Adipose tissue (tissue), 3 donors: ENCODE results near the gene CD44. TPM values are rescaled to one million over a fixed set of nuclear protein-coding genes. Genes with fewer than 3 reads are reported as not detected.

ENCODE experiments used
- H3K27ac ChIP-seq: one replicate; pipeline ENCODE4 v1.5.1; 2013; ENCODE audit warnings: low read depth, low read length
- WGBS, 3 donors: extraction: QIAGEN DNeasy Blood & Tissue Kit; methylation state at CpG; one replicate each; pipeline ENCODE4 v1.1.7; 2013; 5-methylcytosine and 5-hydroxymethylcytosine counted together
- polyA plus RNA-seq, 3 donors: library from polyadenylated mRNA; stranded (reverse); fragments of 200-250 nt; gene quantifications; one replicate each; pipeline ENCODE4 v1.2.3, GENCODE V29; 2013
- donor health status: healthy with polysubstance abuse.
- donor health status: Bipolar disorder and iron deficiency.
- donor health status: healthy.

CD44 gene
- polyA plus RNA-seq, 3 donors, result 42.4 to 157 (median 110) TPM

DNA sequence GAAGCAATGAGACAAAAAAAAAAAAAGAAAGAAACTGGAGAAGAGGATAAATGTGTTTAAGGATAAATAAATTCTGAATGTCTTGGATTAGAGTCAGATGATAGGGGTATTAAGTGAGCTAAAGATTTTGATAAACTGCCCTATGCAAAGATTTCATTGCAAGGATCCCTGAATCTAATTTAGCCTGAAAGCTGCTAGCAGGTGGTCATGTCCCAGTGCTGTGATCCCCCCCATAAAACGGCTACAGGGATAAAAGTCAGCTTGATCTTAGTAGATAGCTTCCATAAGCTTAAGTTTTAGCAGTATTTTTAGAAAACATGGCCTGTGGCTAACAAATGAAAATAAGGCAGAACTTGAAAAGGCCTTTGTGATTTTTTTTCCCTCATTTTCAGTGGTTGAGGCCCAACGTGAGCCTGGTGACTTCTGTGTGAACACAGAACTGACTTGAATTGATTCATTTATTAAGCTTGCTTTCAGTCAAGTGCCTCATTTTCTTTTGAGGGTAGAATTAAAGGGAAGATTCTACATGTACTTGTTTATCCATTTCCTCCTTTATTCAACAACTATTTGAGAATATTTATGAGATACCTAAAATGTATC, 44.5 kb downstream of the CD44 start:
- H3K27ac ChIP-seq, result no peak overlapping the region
- WGBS, 3 donors, result 78 to 85% (median 84%) methylated on average over 2 of the region's 2 CpGs

DNA sequence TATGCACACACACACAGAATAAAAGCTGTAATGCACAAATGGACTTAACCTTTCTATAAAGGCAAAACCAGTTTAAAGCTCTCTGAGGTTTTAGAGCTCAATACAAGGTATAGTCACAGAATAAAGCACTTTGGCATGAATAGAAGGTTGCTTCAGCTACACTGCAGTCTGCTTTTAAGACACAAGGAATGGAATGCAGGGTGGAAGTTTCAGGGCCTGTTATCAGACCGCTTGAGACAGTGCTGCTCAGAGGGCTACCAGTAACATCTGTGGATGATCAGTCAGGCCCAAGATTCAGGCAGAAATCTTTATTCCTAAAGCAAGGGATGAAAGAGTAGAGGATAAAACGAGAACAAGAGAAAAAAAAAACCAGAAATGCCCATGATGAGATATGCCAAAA, 46.7 kb downstream of the CD44 start:
- no peak overlapping the region for H3K27ac ChIP-seq
- WGBS, 3 donors, result 68 to 71% (median 70%) methylated on average over 2 of the region's 2 CpGs

DNA sequence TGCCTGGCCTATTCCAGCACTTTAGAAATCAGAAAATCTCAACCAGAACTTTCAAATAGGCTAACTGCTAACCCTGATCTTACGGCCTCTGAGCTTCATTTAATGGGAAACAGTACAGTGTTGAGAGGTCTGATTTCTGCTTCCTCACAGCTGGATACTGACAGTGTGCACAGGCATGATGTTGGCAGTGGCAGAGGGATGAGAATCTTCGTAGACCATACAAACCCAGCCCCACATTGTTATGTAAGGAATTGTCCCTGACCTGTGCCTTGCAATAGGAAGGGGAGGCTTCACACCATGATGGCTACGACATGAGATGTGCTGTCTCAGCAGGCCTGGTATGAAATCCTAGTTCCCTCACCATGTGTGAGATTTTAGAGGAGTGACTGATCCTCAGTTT, 49.0 kb downstream of the CD44 start:
- 76 to 87% (median 80%) methylated on average over 3 of the region's 3 CpGs for WGBS, 3 donors
- H3K27ac ChIP-seq, result no peak overlapping the region

DNA sequence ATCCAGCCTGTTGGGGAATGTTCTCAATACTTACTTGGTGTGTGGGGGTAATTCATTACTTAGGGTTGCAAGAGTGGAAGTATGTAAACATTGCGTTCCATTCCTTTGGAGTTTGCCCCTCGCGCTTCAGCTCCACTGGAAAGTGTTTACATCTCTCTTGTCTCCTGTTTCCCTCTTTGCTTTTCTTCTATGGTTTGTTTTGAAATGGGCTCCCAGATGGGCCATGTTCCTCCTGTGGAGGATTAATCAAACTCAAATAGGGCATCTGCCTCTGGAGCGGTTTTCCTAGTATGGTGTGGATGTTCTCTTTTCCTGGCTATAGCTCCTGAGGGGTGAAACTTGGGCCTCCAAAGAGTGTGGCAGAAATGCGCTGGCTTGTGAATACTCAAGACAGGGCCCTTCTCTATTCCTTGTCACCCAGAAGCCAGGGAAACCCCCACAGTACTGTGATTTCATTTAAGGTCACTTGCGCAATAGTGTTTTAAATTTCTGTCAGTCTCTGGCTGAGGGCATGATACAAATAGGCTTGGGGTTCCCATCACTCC, 51.9 kb downstream of the CD44 start:
- no peak overlapping the region for H3K27ac ChIP-seq
- 86 to 96% (median 88%) methylated on average over 6 of the region's 6 CpGs for WGBS, 3 donors

- no peak overlapping the region for H3K27ac ChIP-seq
- 35 to 53% (median 46%) methylated on average over 3 of the region's 3 CpGs for WGBS, 3 donors
Observed at GRCh38 chr11:35192347-35192746, 53.4 kb downstream of the CD44 start.

- H3K27ac ChIP-seq, result no peak overlapping the region
- 86 to 95% (median 94%) methylated on average over 6 of the region's 6 CpGs for WGBS, 3 donors
Observed at GRCh38 chr11:35193767-35194166, 54.8 kb downstream of the CD44 start.

- 87 to 95% (median 94%) methylated on average over 1 of the region's 1 CpG for WGBS, 3 donors
Observed at GRCh38 chr11:35197292-35197691, 58.3 kb downstream of the CD44 start.

GRCh38 chr11:35200811-35201341, 61.9 kb downstream of the CD44 start:
- no peak overlapping the region for H3K27ac ChIP-seq
- WGBS, 3 donors, result 94 to 97% (median 95%) methylated on average over 7 of the region's 7 CpGs

More at GRCh38 chr11:35197292-35197691, 58.3 kb downstream of the CD44 start:
- H3K27ac ChIP-seq, result no peak overlapping the region

DNA sequence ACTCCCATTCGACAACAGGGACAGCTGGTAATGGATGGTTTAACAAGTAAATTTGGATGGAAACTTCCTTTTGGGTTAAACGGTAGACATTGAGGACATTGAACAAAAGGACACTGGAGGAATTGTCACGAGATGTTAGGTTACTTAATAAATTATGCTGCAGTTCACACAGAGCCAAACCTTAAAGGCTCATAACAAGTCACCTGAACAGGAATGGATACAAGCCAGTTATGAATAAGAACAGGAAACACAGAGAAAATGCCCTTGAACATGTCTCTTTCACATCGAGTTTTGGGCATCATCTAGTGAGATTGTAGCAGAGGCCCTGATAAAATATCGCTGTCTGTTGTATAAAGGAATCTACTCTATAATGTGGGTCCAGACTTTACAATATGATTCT, 65.6 kb downstream of the CD44 start:
- 58 to 90% (median 89%) methylated on average over 5 of the region's 5 CpGs for WGBS, 3 donors
- no peak overlapping the region for H3K27ac ChIP-seq

GRCh38 chr11:35206616-35207015, 67.6 kb downstream of the CD44 start:
- WGBS, 3 donors, result 85 to 100% (median 87%) methylated on average over 1 of the region's 1 CpG

DNA sequence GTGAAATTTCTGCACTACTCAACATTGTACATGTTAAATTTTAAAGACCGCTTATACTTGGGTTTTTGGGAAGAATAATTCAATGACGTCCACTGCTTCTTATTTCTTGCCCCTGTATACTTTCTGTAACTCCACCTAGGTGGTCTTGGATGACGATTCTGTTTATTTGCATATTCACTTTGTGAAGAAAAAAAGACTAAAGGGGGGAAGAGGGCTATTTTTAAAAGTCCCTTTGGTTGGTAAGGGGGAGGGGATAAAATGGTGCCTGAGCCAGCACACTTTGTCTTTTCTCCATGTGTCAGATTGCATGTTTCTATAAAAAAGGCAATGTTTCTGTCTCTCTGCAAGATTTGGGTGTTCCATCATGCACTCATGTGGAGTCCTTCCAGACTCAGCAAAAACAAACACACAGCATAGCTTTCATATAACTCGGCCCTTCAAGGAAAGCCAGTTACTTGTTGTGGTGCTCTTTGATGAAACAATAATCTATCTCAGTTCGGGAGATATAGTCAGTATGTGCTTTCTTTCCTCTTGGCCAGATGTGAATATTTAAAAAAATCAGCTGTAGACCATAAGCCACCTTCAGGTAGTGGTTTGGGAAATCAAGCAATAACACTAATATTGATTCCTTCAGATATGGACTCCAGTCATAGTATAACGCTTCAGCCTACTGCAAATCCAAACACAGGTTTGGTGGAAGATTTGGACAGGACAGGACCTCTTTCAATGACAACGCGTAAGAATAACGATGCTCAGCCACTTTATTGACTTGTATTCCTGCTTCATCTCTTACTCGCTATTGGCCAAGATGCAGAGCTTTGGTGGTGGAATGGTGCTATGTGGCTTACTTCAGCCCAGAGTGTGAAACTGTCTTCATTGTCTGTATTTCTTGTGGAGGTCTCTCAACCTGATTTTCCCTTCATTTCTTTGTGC, 68.8 kb downstream of the CD44 start:
- no peak overlapping the region for H3K27ac ChIP-seq
- WGBS, 3 donors, result 91 to 92% (median 91%) methylated on average over 10 of the region's 10 CpGs

More at GRCh38 chr11:35206616-35207015, 67.6 kb downstream of the CD44 start:
- H3K27ac ChIP-seq, result no peak overlapping the region

- H3K27ac ChIP-seq, result no peak overlapping the region
- WGBS, 3 donors, result 74 to 82% (median 80%) methylated on average over 4 of the region's 4 CpGs
Observed at GRCh38 chr11:35208795-35209194, 69.8 kb downstream of the CD44 start.

DNA sequence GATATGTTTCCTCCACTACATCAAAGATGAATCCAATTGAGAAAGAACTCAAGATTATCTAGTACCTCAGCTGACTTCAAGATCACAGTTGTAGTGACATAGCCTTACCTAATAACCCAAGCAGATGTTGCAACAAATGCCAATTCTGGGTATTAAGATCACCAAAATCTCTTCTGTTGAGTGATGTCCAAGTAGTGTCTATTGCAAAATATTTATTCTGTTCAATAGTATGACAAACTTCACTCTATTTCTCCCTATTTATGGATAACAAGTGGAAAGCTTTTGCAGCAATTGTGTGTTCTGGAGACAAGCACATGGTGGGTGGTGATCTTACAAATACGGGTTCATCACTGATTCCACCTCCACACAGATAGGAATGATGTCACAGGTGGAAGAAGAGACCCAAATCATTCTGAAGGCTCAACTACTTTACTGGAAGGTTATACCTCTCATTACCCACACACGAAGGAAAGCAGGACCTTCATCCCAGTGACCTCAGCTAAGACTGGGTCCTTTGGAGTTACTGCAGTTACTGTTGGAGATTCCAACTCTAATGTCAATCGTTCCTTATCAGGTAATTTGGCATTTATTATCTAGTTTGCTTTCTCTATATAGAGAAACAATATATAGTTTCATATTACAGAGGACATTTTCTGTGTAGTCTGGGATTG, 72.0 kb downstream of the CD44 start:
- no peak overlapping the region for H3K27ac ChIP-seq
- WGBS, 3 donors, result 61 to 86% (median 71%) methylated on average over 3 of the region's 3 CpGs

DNA sequence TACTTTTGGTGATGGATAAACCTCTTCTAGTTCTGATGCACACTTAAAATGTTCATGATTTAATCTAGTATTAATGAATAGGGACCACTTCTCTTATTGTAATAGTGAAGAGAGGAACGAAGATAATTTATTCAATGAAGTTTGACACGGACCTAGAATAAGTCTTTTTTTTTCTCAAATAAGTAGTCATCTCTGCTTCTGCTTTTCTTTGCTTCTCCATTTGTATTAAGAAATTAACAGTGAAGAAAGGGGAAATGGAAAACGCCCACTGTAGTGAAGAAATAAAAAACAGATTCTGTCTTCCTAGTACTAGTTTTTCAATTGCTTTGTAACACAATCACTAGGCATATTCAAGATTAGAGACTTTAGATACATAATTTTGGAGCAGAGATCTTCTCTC, 73.0 kb downstream of the CD44 start:
- WGBS, 3 donors, result 53 to 88% (median 59%) methylated on average over 3 of the region's 3 CpGs
- H3K27ac ChIP-seq, result no peak overlapping the region

- H3K27ac ChIP-seq, result no peak overlapping the region
- 63 to 86% (median 66%) methylated on average over 2 of the region's 2 CpGs for WGBS, 3 donors
Observed at GRCh38 chr11:35214226-35214770, 75.3 kb downstream of the CD44 start.

GRCh38 chr11:35214792-35215193, 75.8 kb downstream of the CD44 start:
- WGBS, 3 donors, result 40 to 65% (median 57%) methylated on average over 1 of the region's 1 CpG
- H3K27ac ChIP-seq, result no peak overlapping the region

- no peak overlapping the region for H3K27ac ChIP-seq
Observed at GRCh38 chr11:35215945-35216344, 77.0 kb downstream of the CD44 start.

DNA sequence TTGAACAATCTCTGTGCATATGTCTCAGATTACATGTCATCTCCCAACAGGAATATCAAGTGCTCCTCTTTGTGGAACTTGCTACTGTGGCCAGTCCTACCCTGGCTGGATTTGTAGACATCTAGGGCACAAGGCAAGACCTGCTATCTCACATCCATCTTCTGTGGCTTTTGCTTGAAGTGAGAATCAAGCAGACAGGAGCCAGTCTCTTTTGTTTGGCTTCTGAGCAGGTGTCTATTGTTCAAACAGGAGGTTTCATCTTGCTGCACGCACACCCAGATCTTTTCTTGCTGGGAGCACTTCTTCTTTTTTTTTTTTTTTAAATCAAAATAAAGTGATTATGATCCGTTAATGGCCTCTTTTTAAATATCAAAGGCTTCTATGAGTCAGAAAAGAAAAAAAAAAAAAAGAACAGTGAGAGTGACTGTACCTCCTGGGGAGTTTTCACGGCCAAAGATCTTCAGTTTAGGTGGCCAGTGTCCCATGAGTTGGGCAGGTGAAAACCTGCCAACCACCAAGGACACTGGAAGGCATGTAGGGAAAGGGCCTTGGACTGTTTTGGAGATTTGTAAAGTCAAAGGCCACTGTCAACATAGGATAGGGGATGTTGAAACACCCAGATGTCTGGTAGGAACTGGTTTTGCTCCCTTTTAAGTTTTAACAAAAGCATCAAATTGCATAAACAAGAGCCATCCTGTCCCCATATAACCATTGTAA, 78.1 kb downstream of the CD44 start:
- H3K27ac ChIP-seq, result no peak overlapping the region
- 51 to 76% (median 69%) methylated on average over 3 of the region's 3 CpGs for WGBS, 3 donors
